Endothelial cell of umbilical vein (primary cell): ENCODE measurements around the gene CEP192. TPM values are rescaled to one million over a fixed set of nuclear protein-coding genes. Genes with fewer than 3 reads are reported as not detected.

Experiments
- BruUV-seq: library from RNA; stranded (reverse); fragments of 400-500 nt; replicated peaks from 2 replicates; lab custom pipeline; 2021; lab: Mats Ljungman, UMichigan
- CTCF ChIA-PET: fragments of 300-600, 350-600 bp; sonication (Branson Sonifier 250); formaldehyde crosslinking; loops from one replicate; lab custom pipeline; 2021; ENCODE audit warnings: antibody characterized with exemption, inconsistent platforms; lab: Charles Lee
- POLR2A ChIA-PET: fragments of 300-600, 350-600 bp; sonication (Branson Sonifier 250); formaldehyde crosslinking; loops from one replicate; lab custom pipeline; 2021; ENCODE audit warnings: antibody characterized with exemption, inconsistent platforms; lab: Charles Lee
- DNase-seq: peaks from one replicate; pipeline ENCODE4 v3.0.0-alpha.2; 2011; ENCODE audit warnings: low read depth, low spot score
- FAIRE-seq: peaks from 2 replicates; lab custom pipeline; 2011; peaks lifted over from hg19 to GRCh38; lab: Jason Lieb, UNC
- H2AFZ ChIP-seq: 2 replicates; pipeline ENCODE4 v1.6.0; 2012; ENCODE audit warnings: low read depth, low read length, control low read depth, inconsistent platforms
- H3K27ac ChIP-seq: 2 replicates; pipeline ENCODE4 v1.5.1; 2011; ENCODE audit warnings: low read depth, mild to moderate bottlenecking, control low read depth, low read length, moderate library complexity; ENCODE audit not compliant: insufficient read depth
- H3K27me3 ChIP-seq, 2 experiments: 2 replicates each; pipeline versions ENCODE4 v1.6.0 to v1.6.1; 2011; ENCODE audit warnings: low read length in 2 of 2, mixed read lengths in 1 of 2; ENCODE audit not compliant: control insufficient read depth in 2 of 2, insufficient read depth in 2 of 2
- H3K36me3 ChIP-seq, 2 experiments: 2 replicates in 1 of 2; 3 replicates in 1 of 2; pipeline ENCODE4 v1.5.1; 2011; ENCODE audit warnings: low read length in 2 of 2, mild to moderate bottlenecking in 1 of 2, moderate library complexity in 1 of 2; ENCODE audit not compliant: control insufficient read depth in 2 of 2, insufficient read depth in 2 of 2; ENCODE audit errors: extremely low read depth in 1 of 2
- H3K4me1 ChIP-seq: 3 replicates; pipeline ENCODE4 v1.5.1; 2011; ENCODE audit warnings: mild to moderate bottlenecking, low read length; ENCODE audit not compliant: control insufficient read depth, insufficient read depth; ENCODE audit errors: extremely low read depth
- H3K4me2 ChIP-seq: 2 replicates; pipeline ENCODE4 v1.6.1; 2011; ENCODE audit warnings: low read length, control low read depth, mixed read lengths; ENCODE audit not compliant: insufficient read depth
- H3K4me3 ChIP-seq, 3 experiments: fragments of 200-600 bp in 1 of 3; sonication (generic), shearing (Covaris generic) in 1 of 3; replicated peaks in 1 of 3; 2 replicates each; pipeline ENCODE4 v1.5.1; 2011 to 2016; ENCODE audit warnings: control low read depth in 3 of 3, low read length in 3 of 3, mild to moderate bottlenecking in 2 of 3, inconsistent platforms in 1 of 3, low read depth in 1 of 3, moderate library complexity in 1 of 3; ENCODE audit not compliant: insufficient read depth in 1 of 3
- H3K79me2 ChIP-seq: 2 replicates; pipeline ENCODE4 v1.6.0; 2012; ENCODE audit warnings: low read length, inconsistent platforms; ENCODE audit not compliant: control insufficient read depth, insufficient read depth
- H3K9ac ChIP-seq: replicated peaks from 2 replicates; pipeline ENCODE3; 2011; ENCODE audit warnings: low read length, control low read depth; ENCODE audit not compliant: insufficient read depth; ENCODE audit errors: extremely low read depth
- H3K9me1 ChIP-seq: replicated peaks from 3 replicates; pipeline ENCODE4 v1.6.0; 2011; ENCODE audit warnings: mild to moderate bottlenecking, low read length; ENCODE audit not compliant: control insufficient read depth, insufficient read depth; ENCODE audit errors: extremely low read depth
- H3K9me3 ChIP-seq: replicated peaks from 2 replicates; pipeline ENCODE4 v1.5.1; 2012; ENCODE audit warnings: low read length, inconsistent platforms; ENCODE audit not compliant: control insufficient read depth, insufficient read depth
- H4K20me1 ChIP-seq: replicated peaks from 2 replicates; pipeline ENCODE3; 2011; ENCODE audit warnings: mild to moderate bottlenecking, low read length; ENCODE audit not compliant: control insufficient read depth, insufficient read depth; ENCODE audit errors: extremely low read depth
- EZH2 ChIP-seq: IDR thresholded peaks from 2 replicates; pipeline ENCODE4 v1.6.1; 2012; ENCODE audit warnings: borderline replicate concordance, low read depth, mild to moderate bottlenecking, moderate library complexity, low read length, inconsistent platforms; ENCODE audit not compliant: severe bottlenecking
- FOS ChIP-seq: IDR thresholded peaks from 2 replicates; pipeline ENCODE4 v1.6.1; 2011; ENCODE audit warnings: mild to moderate bottlenecking, low read length, moderate library complexity, borderline replicate concordance; ENCODE audit not compliant: insufficient read depth
- GATA2 ChIP-seq: IDR thresholded peaks from 2 replicates; pipeline ENCODE4 v1.7.0; 2011; ENCODE audit warnings: low read depth, mild to moderate bottlenecking, moderate library complexity, mixed read lengths, low read length; ENCODE audit not compliant: insufficient read length, insufficient read depth
- JUN ChIP-seq: IDR thresholded peaks from 2 replicates; pipeline ENCODE4 v1.6.1; 2011; ENCODE audit warnings: borderline replicate concordance, low read depth; ENCODE audit not compliant: insufficient read length, insufficient read depth
- MYC ChIP-seq: IDR thresholded peaks from one replicate; pipeline ENCODE4 v1.6.1; 2011; ENCODE audit warnings: mild to moderate bottlenecking, low read depth, low read length
- POLR2A ChIP-seq: IDR thresholded peaks from 2 replicates; pipeline ENCODE4 v1.6.1; 2012; ENCODE audit warnings: low read depth, mild to moderate bottlenecking, control low read depth, low read length
- POLR2AphosphoS5 ChIP-seq: IDR thresholded peaks from 2 replicates; pipeline ENCODE4 v1.6.1; 2012; ENCODE audit warnings: low read depth, mild to moderate bottlenecking, control low read depth, low read length, moderate library complexity; ENCODE audit not compliant: insufficient read depth
- dilution Hi-C: fragments of 300-500 bp; cut with MboI; formaldehyde crosslinking; loops from one replicate; pipeline ENCODE4 v1.15.0; 2019; ENCODE audit warnings: low sequenced_read_pairs; ENCODE audit not compliant: extremely low pct_ligation_motif_present
- intact Hi-C: fragments of 100-400 bp; cut with micrococcal nuclease; formaldehyde crosslinking; loops from one replicate; pipeline ENCODE4 v1.10.0; 2022
- polyA plus RNA-seq, 4 experiments: library from polyadenylated mRNA; depleted of rRNA in 3 of 4; stranded (reverse) in 3 of 4; unstranded in 1 of 4; fragments of >200 nt; gene quantifications; 2 replicates each; pipeline versions ENCODE4 v1.2.1 to v1.2.3, GENCODE V29; 2011 to 2012; ENCODE audit warnings: missing spikeins in 1 of 4
- total RNA-seq: library from RNA; stranded (reverse); gene quantifications from 2 replicates; pipeline ENCODE4 v1.2.3, GENCODE V29; 2021
- TF ChIP-seq, protein P1 (sequence below), 2 donors: IDR thresholded peaks; 1 replicate in 1 of 2; 2 replicates in 1 of 2; pipeline ENCODE4 v1.5.1; 2011; ENCODE audit warnings: low read length in 2 of 2, mild to moderate bottlenecking in 2 of 2, moderate library complexity in 2 of 2, control low read depth in 1 of 2, inconsistent platforms in 1 of 2, low read depth in 1 of 2; ENCODE audit not compliant: insufficient read depth in 1 of 2; ENCODE audit errors: extremely low read depth in 1 of 2
- TF ChIP-seq, protein P2 (sequence below): IDR thresholded peaks from 2 replicates; pipeline ENCODE4 v1.6.1; 2011; ENCODE audit not compliant: insufficient read depth, insufficient read length

Gene CEP192
- total and polyA plus RNA-seq, 2 donors (not counting 3 experiments of a cell fraction or from before 2014, with no cell fraction given): 14.5 to 22.9 TPM

DNA sequence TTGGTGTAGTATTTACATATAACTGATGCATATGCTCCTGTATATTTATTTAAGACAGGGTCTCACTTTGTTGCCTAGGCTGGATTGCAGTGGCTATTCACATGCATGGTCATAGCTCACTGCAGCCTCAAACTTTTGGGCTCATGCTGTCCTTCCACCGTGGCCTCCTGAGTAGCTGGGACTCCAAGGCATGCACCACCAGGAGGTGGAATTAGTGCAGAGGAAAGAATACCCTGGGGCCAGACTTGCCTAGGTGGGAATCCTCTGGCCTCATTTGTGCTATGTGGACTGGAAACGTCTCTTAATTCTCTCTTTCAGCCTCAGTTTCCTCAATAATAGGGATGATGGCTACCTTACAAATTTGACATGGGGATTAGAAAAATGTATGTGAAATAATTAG, 2.3 kb downstream of the CEP192 start:
- Histone ChIP-seq H3K4me2 (peak overlapping the region; percentile 32), H3K4me1 (peaks cover 20% of the 10 kb centered on the region), H3K27me3 (no peaks in the 10 kb centered on the region), H4K20me1 (no peaks in the 10 kb centered on the region), H3K36me3 (no peaks in the 10 kb centered on the region), H3K79me2 (peaks cover 68% of the 10 kb centered on the region), H3K4me3 (no peak overlapping the region), H2AFZ (no peak overlapping the region), H3K27ac (no peak overlapping the region), H3K9ac (no peak overlapping the region), H3K9me1 (no peaks in the 10 kb centered on the region), H3K9me3 (no peaks in the 10 kb centered on the region)
- FAIRE-seq (no peak), DNase-seq (no peak)
- intact Hi-C loops: no loop called here
- dilution Hi-C loops: no loop called here
- POLR2A ChIA-PET: no interaction called here
- CTCF ChIA-PET: no interaction called here
- BruUV-seq: no TSS peak
- TF ChIP-seq EZH2: no peak
- no peak for TF ChIP-seq POLR2AphosphoS5
- TF ChIP-seq, protein P1, sequence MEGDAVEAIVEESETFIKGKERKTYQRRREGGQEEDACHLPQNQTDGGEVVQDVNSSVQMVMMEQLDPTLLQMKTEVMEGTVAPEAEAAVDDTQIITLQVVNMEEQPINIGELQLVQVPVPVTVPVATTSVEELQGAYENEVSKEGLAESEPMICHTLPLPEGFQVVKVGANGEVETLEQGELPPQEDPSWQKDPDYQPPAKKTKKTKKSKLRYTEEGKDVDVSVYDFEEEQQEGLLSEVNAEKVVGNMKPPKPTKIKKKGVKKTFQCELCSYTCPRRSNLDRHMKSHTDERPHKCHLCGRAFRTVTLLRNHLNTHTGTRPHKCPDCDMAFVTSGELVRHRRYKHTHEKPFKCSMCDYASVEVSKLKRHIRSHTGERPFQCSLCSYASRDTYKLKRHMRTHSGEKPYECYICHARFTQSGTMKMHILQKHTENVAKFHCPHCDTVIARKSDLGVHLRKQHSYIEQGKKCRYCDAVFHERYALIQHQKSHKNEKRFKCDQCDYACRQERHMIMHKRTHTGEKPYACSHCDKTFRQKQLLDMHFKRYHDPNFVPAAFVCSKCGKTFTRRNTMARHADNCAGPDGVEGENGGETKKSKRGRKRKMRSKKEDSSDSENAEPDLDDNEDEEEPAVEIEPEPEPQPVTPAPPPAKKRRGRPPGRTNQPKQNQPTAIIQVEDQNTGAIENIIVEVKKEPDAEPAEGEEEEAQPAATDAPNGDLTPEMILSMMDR (IDR thresholded peaks at IDR 0.05; ENCODE audit: extremely low read depth in 1 of 2, insufficient read depth in 1 of 2, low read depth in 1 of 2, low read length in 2 of 2): no peak
- no peak for TF ChIP-seq POLR2A
- TF ChIP-seq JUN: no peak
- TF ChIP-seq, protein P2, sequence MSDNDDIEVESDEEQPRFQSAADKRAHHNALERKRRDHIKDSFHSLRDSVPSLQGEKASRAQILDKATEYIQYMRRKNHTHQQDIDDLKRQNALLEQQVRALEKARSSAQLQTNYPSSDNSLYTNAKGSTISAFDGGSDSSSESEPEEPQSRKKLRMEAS: no peak
- TF ChIP-seq FOS: no peak
- TF ChIP-seq MYC: no peak
- no peak for TF ChIP-seq GATA2
